22Rv1 (cell line): Measurements from ENCODE around the gene SMAD3.

ENCODE experiments used
- H3K27ac ChIP-seq: fragments of 450-650 bp; 2 replicates; pipeline ENCODE4 v1.5.1; 2017
- ZFX ChIP-seq: fragments of 450-650 bp; IDR thresholded peaks from 2 replicates; pipeline ENCODE4 v1.6.1; 2017; ENCODE audit warnings: antibody characterized with exemption, borderline replicate concordance
- TF ChIP-seq, protein P1 (sequence below): fragments of 450-650 bp; IDR thresholded peaks from 2 replicates; pipeline ENCODE4 v1.5.1; 2017; ENCODE audit warnings: mild to moderate bottlenecking

Gene SMAD3

DNA sequence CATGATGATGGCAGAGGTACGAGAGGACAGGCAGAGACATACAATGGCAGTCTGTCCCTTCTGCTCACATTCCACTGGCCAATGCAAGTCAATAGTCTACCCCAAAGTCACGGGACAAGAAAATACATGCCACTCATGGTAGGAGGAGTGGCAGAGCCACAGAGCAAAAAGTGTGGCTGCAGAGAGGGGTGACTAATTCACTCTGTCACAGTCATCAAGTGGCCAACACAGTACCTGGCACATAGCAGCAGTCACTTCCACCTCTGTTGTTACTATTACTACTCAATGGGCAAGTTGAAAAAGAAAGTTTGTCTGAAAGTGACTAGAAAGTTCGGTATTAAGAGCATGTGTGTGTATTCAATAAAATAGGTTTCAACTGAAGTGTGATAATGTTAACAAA is 91.4 kb downstream of the SMAD3 start:
- H3K27ac ChIP-seq: no peak overlapping the region
- no peak for TF ChIP-seq ZFX
- TF ChIP-seq, protein P1, sequence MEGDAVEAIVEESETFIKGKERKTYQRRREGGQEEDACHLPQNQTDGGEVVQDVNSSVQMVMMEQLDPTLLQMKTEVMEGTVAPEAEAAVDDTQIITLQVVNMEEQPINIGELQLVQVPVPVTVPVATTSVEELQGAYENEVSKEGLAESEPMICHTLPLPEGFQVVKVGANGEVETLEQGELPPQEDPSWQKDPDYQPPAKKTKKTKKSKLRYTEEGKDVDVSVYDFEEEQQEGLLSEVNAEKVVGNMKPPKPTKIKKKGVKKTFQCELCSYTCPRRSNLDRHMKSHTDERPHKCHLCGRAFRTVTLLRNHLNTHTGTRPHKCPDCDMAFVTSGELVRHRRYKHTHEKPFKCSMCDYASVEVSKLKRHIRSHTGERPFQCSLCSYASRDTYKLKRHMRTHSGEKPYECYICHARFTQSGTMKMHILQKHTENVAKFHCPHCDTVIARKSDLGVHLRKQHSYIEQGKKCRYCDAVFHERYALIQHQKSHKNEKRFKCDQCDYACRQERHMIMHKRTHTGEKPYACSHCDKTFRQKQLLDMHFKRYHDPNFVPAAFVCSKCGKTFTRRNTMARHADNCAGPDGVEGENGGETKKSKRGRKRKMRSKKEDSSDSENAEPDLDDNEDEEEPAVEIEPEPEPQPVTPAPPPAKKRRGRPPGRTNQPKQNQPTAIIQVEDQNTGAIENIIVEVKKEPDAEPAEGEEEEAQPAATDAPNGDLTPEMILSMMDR: no peak

- no peak for TF ChIP-seq ZFX
- TF ChIP-seq, protein P1: no peak
- no peak overlapping the region for H3K27ac ChIP-seq
These were observed 92.3 kb downstream of the SMAD3 start for GRCh38 chr15:67157521-67158252.

DNA sequence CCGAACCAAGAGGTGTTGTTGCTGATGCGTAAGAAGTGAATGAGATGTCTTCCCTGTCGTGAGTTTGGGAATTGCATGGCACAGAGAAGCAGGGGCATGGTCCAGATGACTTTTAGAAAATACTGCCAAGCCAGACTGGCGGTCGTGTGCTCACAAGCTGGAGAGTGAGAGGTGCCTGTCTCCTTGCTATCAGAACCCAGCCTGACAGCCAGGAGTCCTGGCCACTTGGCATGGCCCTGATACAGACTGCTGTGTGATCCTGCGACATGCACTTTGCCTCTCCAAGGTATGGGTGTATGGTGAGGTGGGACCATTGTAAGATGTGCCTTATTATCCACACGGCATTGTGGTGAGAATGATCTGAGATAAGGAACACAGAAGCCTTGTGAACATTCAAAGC is 93.0 kb downstream of the SMAD3 start:
- TF ChIP-seq ZFX: no peak
- TF ChIP-seq, protein P1: no peak
- no peak overlapping the region for H3K27ac ChIP-seq

GRCh38 chr15:67161412-67161811 is 96.0 kb downstream of the SMAD3 start:
- TF ChIP-seq, protein P1: no peak
- no peak for TF ChIP-seq ZFX
- H3K27ac ChIP-seq: no peak overlapping the region

GRCh38 chr15:67161881-67162280 is 96.5 kb downstream of the SMAD3 start:
- TF ChIP-seq ZFX: no peak
- TF ChIP-seq, protein P1: no peak
- no peak overlapping the region for H3K27ac ChIP-seq

DNA sequence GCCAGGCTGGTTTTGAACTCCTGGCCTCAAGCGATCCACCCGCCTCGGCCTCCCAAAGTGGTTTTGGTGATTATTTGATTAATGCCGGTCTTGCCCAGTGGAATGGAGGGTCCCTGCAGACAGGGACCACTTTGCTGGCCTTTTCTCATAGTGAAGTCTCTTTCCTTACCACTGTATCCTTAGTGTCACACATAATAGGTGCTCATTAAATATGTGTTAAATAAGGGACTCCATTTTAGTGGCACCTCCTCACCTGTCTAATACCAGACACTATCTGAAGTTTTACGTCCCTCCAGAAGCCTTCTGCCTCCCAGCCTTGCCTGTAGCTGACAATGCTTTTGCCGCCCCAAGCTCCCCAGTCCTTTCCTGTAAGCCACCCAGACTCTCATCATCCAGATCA is 97.8 kb downstream of the SMAD3 start:
- H3K27ac ChIP-seq: no peak overlapping the region
- TF ChIP-seq ZFX: no peak
- TF ChIP-seq, protein P1: no peak

DNA sequence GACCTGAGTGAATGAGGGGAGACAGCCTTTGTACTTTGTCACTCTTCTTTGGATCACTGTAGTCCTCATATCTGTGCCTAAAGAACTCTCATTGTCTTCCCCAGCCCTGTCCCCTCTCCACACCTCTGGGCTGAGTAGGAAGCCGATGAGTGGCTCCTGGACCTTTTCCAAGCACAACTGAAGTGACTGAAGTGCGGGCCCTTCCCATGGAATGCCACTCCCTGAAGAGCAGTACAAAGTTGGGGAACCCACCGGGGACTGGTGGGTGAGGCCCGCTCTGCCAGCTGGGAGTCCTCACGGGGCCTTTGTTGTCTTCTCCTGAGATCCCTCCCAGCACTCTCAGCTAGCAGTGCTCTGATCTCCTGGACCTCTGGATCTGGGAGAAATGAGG is 99.0 kb downstream of the SMAD3 start:
- no peak overlapping the region for H3K27ac ChIP-seq

More for the DNA sequence above, 99.0 kb downstream of the SMAD3 start:
- TF ChIP-seq, protein P1: no peak
